HAP-1 (cell line): Measurements from ENCODE around the gene PTPN11.
"Not testable (repeated sequence)": the region's sequence is repeated elsewhere in the genome, so short reads cannot be mapped to it uniquely, and the experiment has no call there.

Experiments used
- DNase-seq, 2 experiments: peaks; one replicate each; pipeline ENCODE4 v3.0.0-alpha.2; 2016 to 2020; ENCODE audit warnings: low spot score in 2 of 2
- H3K27me3 ChIP-seq: fragments of 250-450 bp; sonication (Bioruptor Pico); 2 replicates; pipeline ENCODE4 v1.5.1; 2020; ENCODE audit warnings: low read depth, mild to moderate bottlenecking, moderate library complexity
- H3K36me3 ChIP-seq: fragments of 250-450 bp; sonication (Bioruptor Pico); replicated peaks from 2 replicates; pipeline ENCODE4 v1.5.1; 2020; ENCODE audit warnings: mild to moderate bottlenecking
- H3K4me1 ChIP-seq: fragments of 250-450 bp; sonication (Bioruptor Pico); 2 replicates; pipeline ENCODE4 v1.5.1; 2020; ENCODE audit warnings: mild to moderate bottlenecking
- H3K4me3 ChIP-seq: fragments of 250-450 bp; sonication (Bioruptor Pico); 2 replicates; pipeline ENCODE4 v1.5.1; 2020; ENCODE audit warnings: mild to moderate bottlenecking, moderate library complexity
- H3K9me3 ChIP-seq: fragments of 250-450 bp; sonication (Bioruptor Pico); 2 replicates; pipeline ENCODE4 v1.5.1; 2020; ENCODE audit warnings: mild to moderate bottlenecking, moderate library complexity
- in situ Hi-C: fragments of 300-500 bp; cut with MboI; formaldehyde crosslinking; loops from 3 replicates; pipeline ENCODE4 v1.14.3; 2020; ENCODE audit warnings: low sequenced_read_pairs, inconsistent platforms, mixed read lengths

Gene PTPN11

GRCh38 chr12:112419297-112420133 lies 768 bp downstream of the PTPN11 start:
- in situ Hi-C loops, result no loop called here
- Histone ChIP-seq H3K4me1 (peaks cover 17% of the 10 kb centered on the region), H3K36me3 (peaks cover 4% of the 10 kb centered on the region), H3K9me3 (no peaks in the 10 kb centered on the region), H3K4me3 (peak overlapping the region; percentile 78), H3K27me3 (no peaks in the 10 kb centered on the region)
- peak in 1 of 2 experiments; percentile 57 for DNase-seq

- no peaks in the 10 kb centered on the region for H3K9me3 ChIP-seq
- H3K4me1 ChIP-seq, result peaks cover 17% of the 10 kb centered on the region
- H3K27me3 ChIP-seq, result no peaks in the 10 kb centered on the region
- in situ Hi-C loops, result no loop called here
- DNase-seq, result peak; percentile 25 to 29
- no peak overlapping the region for H3K4me3 ChIP-seq
- H3K36me3 ChIP-seq, result peaks cover 4% of the 10 kb centered on the region
Observed at GRCh38 chr12:112420740-112421139, 2.0 kb downstream of the PTPN11 start.

- no peak for DNase-seq
- Histone ChIP-seq H3K36me3 (peaks cover 7% of the 10 kb centered on the region), H3K9me3 (no peaks in the 10 kb centered on the region), H3K4me1 (peaks cover 17% of the 10 kb centered on the region), H3K4me3 (no peak overlapping the region), H3K27me3 (no peaks in the 10 kb centered on the region)
- in situ Hi-C loops, result no loop called here
Observed at GRCh38 chr12:112421363-112421762, 2.6 kb downstream of the PTPN11 start.

- peaks cover 17% of the 10 kb centered on the region for H3K4me1 ChIP-seq
- no peaks in the 10 kb centered on the region for H3K27me3 ChIP-seq
- H3K36me3 ChIP-seq, result peaks cover 7% of the 10 kb centered on the region
- in situ Hi-C loops, result no loop called here
- no peak for DNase-seq
- no peak overlapping the region for H3K4me3 ChIP-seq
- no peaks in the 10 kb centered on the region for H3K9me3 ChIP-seq
Observed at GRCh38 chr12:112422531-112422930, 3.8 kb downstream of the PTPN11 start.

DNA sequence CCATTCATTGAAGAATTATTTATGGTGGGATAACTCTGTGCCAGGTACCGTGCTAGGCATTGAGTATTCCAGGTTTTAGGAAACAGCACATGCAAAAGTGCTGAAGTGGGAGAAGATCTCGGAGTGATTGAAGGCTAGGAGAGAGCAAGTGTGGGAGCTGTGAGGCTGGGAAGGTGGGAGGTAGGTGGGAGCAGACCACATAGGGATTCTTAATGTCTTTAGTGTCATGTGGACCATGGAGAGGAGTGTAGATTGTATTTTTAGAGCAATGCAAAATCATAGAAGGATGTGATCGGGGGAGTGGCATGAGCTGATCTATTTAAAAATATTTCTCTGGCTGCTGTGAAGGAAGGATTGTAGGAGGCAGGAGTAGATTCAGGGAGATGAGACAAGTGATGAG lies 5.4 kb downstream of the PTPN11 start:
- no peak for DNase-seq
- in situ Hi-C loops, result no loop called here
- H3K27me3 ChIP-seq, result no peaks in the 10 kb centered on the region
- no peak overlapping the region for H3K4me3 ChIP-seq
- no peaks in the 10 kb centered on the region for H3K9me3 ChIP-seq
- H3K4me1 ChIP-seq, result peaks cover 12% of the 10 kb centered on the region
- peaks cover 8% of the 10 kb centered on the region for H3K36me3 ChIP-seq

DNA sequence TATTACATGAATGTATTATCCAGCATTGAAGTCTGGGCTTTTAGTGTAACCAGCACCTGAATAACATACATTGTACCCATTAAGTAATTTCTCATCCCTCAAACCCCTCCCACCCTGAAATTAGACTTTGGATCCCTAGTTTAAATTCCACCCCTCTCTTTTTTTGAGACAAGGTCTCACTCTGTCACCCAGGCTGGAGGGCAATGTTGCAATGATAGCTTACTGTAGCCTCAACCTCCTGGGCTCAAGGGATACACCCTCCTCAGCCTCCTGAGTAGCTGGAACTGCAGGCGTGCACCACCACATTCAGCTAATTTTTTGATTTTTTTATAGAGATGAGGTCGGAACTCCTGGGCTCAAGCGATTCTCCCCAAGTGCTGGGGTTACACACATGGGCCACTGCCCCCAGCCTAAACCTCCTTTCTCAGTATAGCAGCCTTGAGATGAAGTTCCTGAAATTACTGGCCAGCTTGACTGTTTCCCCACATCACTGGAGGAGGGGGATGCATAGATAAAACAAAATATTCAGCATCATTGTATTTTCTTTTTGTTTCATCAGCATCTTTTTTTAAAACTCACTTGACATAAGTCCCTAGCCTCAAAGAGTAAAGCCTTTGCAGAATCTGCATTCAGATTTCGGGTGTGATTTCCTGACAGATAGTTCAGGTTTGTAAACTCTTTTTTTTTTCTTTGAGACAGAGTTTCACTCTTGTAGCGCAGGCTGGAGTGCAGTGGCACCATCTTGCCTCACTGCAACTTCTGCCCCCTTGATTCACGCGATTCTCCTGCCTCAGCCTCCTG lies 7.0 kb downstream of the PTPN11 start:
- H3K36me3 ChIP-seq, result peaks cover 6% of the 10 kb centered on the region; the same call in 1 of the 2 replicates
- in situ Hi-C loops, result no loop called here
- H3K9me3 ChIP-seq, result no peaks in the 10 kb centered on the region
- no peak for DNase-seq
- no peak overlapping the region for H3K4me3 ChIP-seq
- H3K27me3 ChIP-seq, result no peaks in the 10 kb centered on the region
- peaks cover 5% of the 10 kb centered on the region for H3K4me1 ChIP-seq

- Histone ChIP-seq H3K4me3 (no peak overlapping the region), H3K9me3 (no peaks in the 10 kb centered on the region), H3K27me3 (no peaks in the 10 kb centered on the region), H3K36me3 (0 out of 2 replicates have a peak, but pooled peaks cover 6% of the 10 kb centered on the region), H3K4me1 (no peaks in the 10 kb centered on the region)
- DNase-seq, result no peak
- in situ Hi-C loops, result no loop called here
Observed at GRCh38 chr12:112427760-112428159, 9.0 kb downstream of the PTPN11 start.

DNA sequence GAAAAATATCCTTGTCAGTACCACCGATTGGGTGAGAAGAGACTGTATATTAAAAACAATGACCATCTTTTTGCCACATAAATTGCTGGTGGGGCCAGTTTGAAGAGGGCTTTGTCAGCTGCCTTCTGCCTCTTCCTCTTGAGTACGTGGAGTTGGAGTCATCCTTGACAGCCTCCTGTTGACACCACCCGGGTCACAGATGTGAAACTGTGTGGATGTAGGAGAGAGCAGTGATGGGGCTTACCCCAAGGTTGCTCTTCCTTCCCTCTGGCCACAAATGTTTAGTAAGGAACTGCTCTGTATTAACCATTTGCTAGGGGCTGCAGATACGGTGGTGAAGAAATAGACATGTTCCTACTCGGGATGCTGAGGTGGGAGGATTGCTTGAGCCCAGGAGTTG lies 12.2 kb downstream of the PTPN11 start:
- DNase-seq, result no peak
- H3K4me3 ChIP-seq, result no peak overlapping the region
- H3K27me3 ChIP-seq, result no peaks in the 10 kb centered on the region
- in situ Hi-C loops, result no loop called here
- 0 out of 2 replicates have a peak, but pooled peaks cover 4% of the 10 kb centered on the region for H3K36me3 ChIP-seq
- H3K4me1 ChIP-seq, result no peaks in the 10 kb centered on the region
- no peaks in the 10 kb centered on the region for H3K9me3 ChIP-seq

GRCh38 chr12:112431965-112432364 lies 13.2 kb downstream of the PTPN11 start:
- no peaks in the 10 kb centered on the region for H3K4me1 ChIP-seq
- in situ Hi-C loops, result no loop called here
- no peak overlapping the region for H3K4me3 ChIP-seq
- DNase-seq, result no peak
- 0 out of 2 replicates have a peak, but pooled peaks cover 3% of the 10 kb centered on the region for H3K36me3 ChIP-seq
- no peaks in the 10 kb centered on the region for H3K9me3 ChIP-seq
- no peaks in the 10 kb centered on the region for H3K27me3 ChIP-seq

- H3K4me3 ChIP-seq, result no peak overlapping the region
- H3K27me3 ChIP-seq, result no peaks in the 10 kb centered on the region
- H3K4me1 ChIP-seq, result no peaks in the 10 kb centered on the region
- in situ Hi-C loops, result no loop called here
- no peaks in the 10 kb centered on the region for H3K9me3 ChIP-seq
- no peak for DNase-seq
- 0 out of 2 replicates have a peak, but pooled peaks cover 3% of the 10 kb centered on the region for H3K36me3 ChIP-seq
Observed at GRCh38 chr12:112433551-112433950, 14.8 kb downstream of the PTPN11 start.

DNA sequence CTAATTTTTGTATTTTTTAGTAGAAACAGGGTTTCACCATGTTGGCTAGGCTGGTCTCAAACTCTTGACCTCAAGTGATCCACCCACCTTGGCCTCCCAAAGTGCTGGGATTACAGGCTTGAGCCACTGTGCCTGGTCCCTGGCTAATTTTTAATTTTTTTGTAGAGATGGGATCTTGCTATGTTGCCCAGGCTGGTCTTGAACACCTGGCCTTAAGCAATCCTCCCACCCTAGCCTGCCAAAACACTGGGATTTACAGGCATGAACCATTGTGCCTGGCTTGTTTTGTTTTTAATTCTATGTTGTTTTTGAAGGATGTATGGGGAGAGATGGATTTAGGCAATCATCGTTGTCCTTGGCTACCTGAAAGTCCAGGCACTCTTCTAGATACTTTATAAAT lies 19.9 kb downstream of the PTPN11 start:
- DNase-seq, in situ Hi-C loops, H3K4me3 ChIP-seq, H3K27me3 ChIP-seq, H3K9me3 ChIP-seq, H3K36me3 ChIP-seq, H3K4me1 ChIP-seq: not testable (repeated sequence)

- no peak for DNase-seq
- no peaks in the 10 kb centered on the region for H3K36me3 ChIP-seq
- in situ Hi-C loops, result no loop called here
Observed at GRCh38 chr12:112439769-112440168, 21.0 kb downstream of the PTPN11 start.

DNA sequence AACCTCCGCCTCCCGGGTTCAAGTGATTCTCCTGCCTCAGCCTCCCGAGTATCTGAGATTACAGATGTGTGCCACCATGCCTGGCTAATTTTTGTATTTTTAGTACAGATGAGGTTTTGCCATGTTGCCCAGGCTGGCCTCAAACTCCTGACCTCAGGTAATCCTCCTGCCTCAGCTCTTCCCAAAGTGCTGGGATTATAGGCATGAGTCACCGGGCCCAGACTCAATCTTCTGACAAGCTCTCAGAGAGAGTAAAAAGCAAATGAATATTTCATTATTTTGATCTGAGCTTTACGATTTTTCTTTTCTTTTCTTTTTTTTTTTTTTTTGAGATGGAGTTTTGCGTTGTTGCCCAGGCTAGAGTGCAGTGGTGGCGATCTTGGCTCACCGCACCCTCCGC lies 21.9 kb downstream of the PTPN11 start:
- H3K27me3 ChIP-seq, H3K36me3 ChIP-seq, DNase-seq, H3K4me3 ChIP-seq, H3K9me3 ChIP-seq, H3K4me1 ChIP-seq, in situ Hi-C loops: not testable (repeated sequence)

More at GRCh38 chr12:112439769-112440168, 21.0 kb downstream of the PTPN11 start:
- Histone ChIP-seq H3K4me3 (no peak overlapping the region), H3K27me3 (no peaks in the 10 kb centered on the region), H3K9me3 (no peaks in the 10 kb centered on the region), H3K4me1 (peaks cover 3% of the 10 kb centered on the region)

DNA sequence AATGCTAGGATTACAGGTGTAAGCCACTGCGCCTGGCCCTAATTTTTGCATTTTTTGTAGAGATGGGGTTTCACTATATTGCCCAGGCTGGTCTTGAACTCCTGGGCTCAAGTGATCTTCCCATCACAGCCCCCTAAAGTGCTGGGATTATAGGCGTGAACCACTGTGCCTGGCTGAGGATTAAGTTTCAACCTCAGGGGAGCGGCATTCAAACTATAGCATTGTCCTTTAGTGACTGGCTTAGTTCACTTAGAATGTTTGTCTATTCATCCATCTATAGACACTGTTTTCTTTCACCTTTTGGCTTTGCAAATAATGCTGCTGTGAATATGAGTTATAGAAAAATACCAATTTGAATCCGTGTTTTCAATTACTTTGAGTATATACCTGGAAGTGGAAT lies 25.2 kb downstream of the PTPN11 start:
- H3K4me3 ChIP-seq, result no peak overlapping the region
- in situ Hi-C loops, result no loop called here
- peaks cover 13% of the 10 kb centered on the region for H3K36me3 ChIP-seq
- H3K9me3 ChIP-seq, result no peaks in the 10 kb centered on the region
- DNase-seq, result peak; percentile 63 to 69
- peaks cover 3% of the 10 kb centered on the region for H3K4me1 ChIP-seq
- H3K27me3 ChIP-seq, result no peaks in the 10 kb centered on the region
